BLaER1 treated with 17β-estradiol and CSF1 and Interleukin-3, amounts not matched to agents 10 nM and 100 nM (cell line): Measurements from ENCODE around the gene MYO18B.

Experiments used
- H3K27ac ChIP-seq, 11 experiments: shearing (Covaris generic); formaldehyde crosslinking; 2 replicates each; pipeline ENCODE4 v1.8.1; 2022
- H3K27me3 ChIP-seq, 11 experiments: shearing (Covaris generic); formaldehyde crosslinking; 2 replicates each; pipeline ENCODE4 v1.8.1; 2022
- H3K36me3 ChIP-seq, 11 experiments: shearing (Covaris generic); formaldehyde crosslinking; 2 replicates each; pipeline ENCODE4 v1.8.1; 2022
- H3K4me1 ChIP-seq, 10 experiments: shearing (Covaris generic); formaldehyde crosslinking; 2 replicates each; pipeline ENCODE4 v1.8.1; 2022
- H3K4me2 ChIP-seq, 11 experiments: shearing (Covaris generic); formaldehyde crosslinking; 2 replicates each; pipeline ENCODE4 v1.8.1; 2022
- H3K4me3 ChIP-seq, 10 experiments: shearing (Covaris generic); formaldehyde crosslinking; 2 replicates each; pipeline ENCODE4 v1.8.1; 2022
- H3K9ac ChIP-seq, 11 experiments: shearing (Covaris generic); formaldehyde crosslinking; 2 replicates each; pipeline ENCODE4 v1.8.1; 2022
- H3K9me3 ChIP-seq, 11 experiments: shearing (Covaris generic); formaldehyde crosslinking; replicated peaks in 1 of 11; 2 replicates each; pipeline ENCODE4 v1.8.1; 2022
- H4K20me1 ChIP-seq, 11 experiments: shearing (Covaris generic); formaldehyde crosslinking; 2 replicates each; pipeline ENCODE4 v1.8.1; 2022
- Cebpa-rat ChIP-seq, 11 experiments: shearing (Covaris generic); IDR thresholded peaks; 2 replicates each; pipeline ENCODE4 v1.8.1; 2022

The MYO18B gene

DNA sequence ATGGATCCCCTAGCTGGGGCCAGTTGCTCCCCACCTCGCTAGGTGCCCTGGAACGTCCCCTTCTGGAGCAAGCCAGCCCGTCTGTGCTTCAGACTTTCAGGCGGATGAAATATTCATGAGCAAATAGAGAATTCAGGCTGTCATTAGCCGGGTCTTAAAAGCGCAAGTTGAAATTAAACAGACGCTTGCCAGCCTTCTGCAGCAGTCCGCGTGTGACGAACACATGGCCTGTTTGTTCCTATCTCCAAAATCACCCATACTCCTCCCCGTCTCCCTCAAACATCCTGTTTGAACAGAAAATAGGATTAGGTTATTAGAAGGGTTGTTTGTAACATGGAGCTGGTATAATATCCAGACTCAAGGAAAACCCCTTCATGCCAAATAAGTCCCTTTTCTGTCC lies 38.7 kb downstream of the MYO18B start:
- Histone ChIP-seq H3K4me1 (peaks cover 0 to 5% (median 0%) of the 10 kb centered on the region in 10 experiments; a peak in 2 of 20 replicates), H4K20me1 (0 out of 22 replicates have a peak, but pooled peaks cover 0 to 4% (median 0%) of the 10 kb centered on the region in 11 experiments), H3K4me3 (no peak overlapping the region), H3K4me2 (no peak overlapping the region), H3K27me3 (no peaks in the 10 kb centered on the region), H3K36me3 (no peaks in the 10 kb centered on the region), H3K9ac (no peak overlapping the region), H3K9me3 (no peaks in the 10 kb centered on the region), H3K27ac (no peak overlapping the region)
- TF ChIP-seq Cebpa-rat (IDR thresholded peaks at IDR 0.05), result no peak

DNA sequence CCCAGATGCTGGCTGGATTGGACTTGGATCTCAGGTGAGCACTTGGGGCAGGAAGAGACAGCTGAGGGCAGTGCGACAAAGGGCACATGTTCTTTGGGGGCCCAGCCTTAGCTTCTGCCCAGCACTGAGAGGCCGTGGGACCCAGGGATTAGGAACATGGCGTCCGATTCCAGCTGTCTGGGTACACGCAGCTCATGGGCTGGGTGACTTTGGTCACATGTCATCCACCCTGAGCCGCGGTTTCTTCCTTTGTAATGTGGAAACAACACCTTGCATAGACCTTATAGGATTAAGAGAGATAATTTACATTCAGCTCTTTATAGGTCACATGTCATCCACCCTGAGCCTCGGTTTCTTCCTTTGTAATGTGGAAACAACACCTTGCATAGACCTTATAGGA lies 39.8 kb downstream of the MYO18B start:
- Histone ChIP-seq H3K36me3 (no peaks in the 10 kb centered on the region), H3K4me1 (peaks cover 0 to 5% (median 0%) of the 10 kb centered on the region in 10 experiments; a peak in 2 of 20 replicates), H3K27ac (no peak overlapping the region)

DNA sequence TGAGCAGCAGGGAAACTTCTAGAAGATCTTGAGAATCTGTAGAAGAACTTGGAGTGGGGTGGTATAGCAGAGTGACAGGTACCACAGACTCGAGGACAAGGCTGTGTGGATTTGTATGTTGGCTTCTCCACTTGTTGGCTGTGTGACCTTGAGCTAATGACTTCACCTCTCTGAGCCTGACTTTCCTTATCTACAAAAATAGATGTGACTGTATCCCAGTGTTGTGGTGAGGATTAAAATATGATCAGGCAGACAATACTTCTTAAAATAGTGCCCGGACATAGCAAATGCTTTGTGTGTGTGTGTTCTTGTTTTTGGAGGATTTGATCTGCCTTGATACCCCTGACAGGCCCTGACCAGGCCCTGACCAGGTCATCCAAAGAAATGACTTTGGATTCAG lies 40.8 kb downstream of the MYO18B start:
- Histone ChIP-seq H3K36me3 (no peaks in the 10 kb centered on the region), H3K4me3 (no peak overlapping the region), H3K27ac (no peak overlapping the region), H3K4me2 (no peak overlapping the region), H4K20me1 (0 out of 22 replicates have a peak, but pooled peaks cover 0 to 4% (median 0%) of the 10 kb centered on the region in 11 experiments), H3K9ac (no peak overlapping the region), H3K4me1 (peaks cover 0 to 5% (median 0%) of the 10 kb centered on the region in 10 experiments; a peak in 2 of 20 replicates), H3K9me3 (no peaks in the 10 kb centered on the region), H3K27me3 (no peaks in the 10 kb centered on the region)
- TF ChIP-seq Cebpa-rat (IDR thresholded peaks at IDR 0.05), result no peak

More for the DNA sequence above, 39.8 kb downstream of the MYO18B start:
- TF ChIP-seq Cebpa-rat (IDR thresholded peaks at IDR 0.05), result no peak
- Histone ChIP-seq H3K4me3 (no peak overlapping the region), H3K4me2 (no peak overlapping the region), H3K9me3 (no peaks in the 10 kb centered on the region), H4K20me1 (0 out of 22 replicates have a peak, but pooled peaks cover 0 to 4% (median 0%) of the 10 kb centered on the region in 11 experiments), H3K27me3 (no peaks in the 10 kb centered on the region), H3K9ac (no peak overlapping the region)

DNA sequence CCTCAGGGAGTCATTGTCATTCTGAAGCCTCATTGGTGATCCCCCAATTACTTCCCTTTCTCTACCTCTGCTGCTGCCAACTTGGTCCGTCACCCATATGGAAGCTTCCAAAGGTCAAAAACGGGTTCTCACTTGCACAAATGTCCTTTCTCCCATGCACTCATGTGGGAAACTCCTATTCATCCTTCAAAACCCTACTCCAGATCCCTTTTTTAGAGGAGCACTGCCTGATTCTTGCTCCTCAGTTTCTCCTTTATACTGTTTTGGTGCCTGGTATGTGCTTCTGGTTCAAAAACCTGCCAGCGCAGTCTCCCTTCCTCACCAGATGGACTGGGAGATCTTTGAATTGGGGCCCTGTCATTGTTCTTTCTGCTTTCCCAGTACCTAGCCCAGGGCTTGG lies 41.9 kb downstream of the MYO18B start:
- H3K27me3 ChIP-seq, result no peaks in the 10 kb centered on the region
- H3K4me2 ChIP-seq, result no peak overlapping the region
- H4K20me1 ChIP-seq, result 0 out of 22 replicates have a peak, but pooled peaks cover 0 to 4% (median 0%) of the 10 kb centered on the region in 11 experiments
- no peak for TF ChIP-seq Cebpa-rat (IDR thresholded peaks at IDR 0.05)
- no peaks in the 10 kb centered on the region for H3K9me3 ChIP-seq
- no peak overlapping the region for H3K27ac ChIP-seq
- no peaks in the 10 kb centered on the region for H3K36me3 ChIP-seq
- no peak overlapping the region for H3K4me3 ChIP-seq
- peaks cover 0 to 5% (median 0%) of the 10 kb centered on the region in 10 experiments; a peak in 2 of 20 replicates for H3K4me1 ChIP-seq
- H3K9ac ChIP-seq, result no peak overlapping the region

DNA sequence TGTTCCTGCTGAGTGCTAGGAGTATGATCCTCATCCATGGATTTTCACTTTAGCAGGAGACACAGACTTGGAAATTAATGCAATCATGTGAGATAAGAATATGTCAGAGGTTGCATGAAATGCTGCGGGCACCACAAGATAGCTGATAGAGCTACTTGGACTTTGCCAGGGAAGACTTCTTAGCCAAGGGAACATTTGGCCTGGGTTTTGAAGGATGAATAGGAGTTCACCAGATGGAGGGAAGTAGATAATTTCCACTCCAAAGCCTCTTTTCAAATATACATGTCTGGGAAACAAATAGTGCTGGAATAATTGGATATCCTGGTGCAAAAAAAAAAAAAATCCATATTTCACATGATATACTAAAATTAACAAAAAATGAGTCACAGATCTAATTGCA lies 44.2 kb downstream of the MYO18B start:
- Histone ChIP-seq H3K36me3 (no peaks in the 10 kb centered on the region), H3K9me3 (no peaks in the 10 kb centered on the region), H3K9ac (no peak overlapping the region), H3K4me1 (no peaks in the 10 kb centered on the region), H3K4me2 (no peak overlapping the region), H3K27me3 (no peaks in the 10 kb centered on the region), H3K27ac (no peak overlapping the region), H4K20me1 (no peaks in the 10 kb centered on the region), H3K4me3 (no peak overlapping the region)
- TF ChIP-seq Cebpa-rat (IDR thresholded peaks at IDR 0.05), result no peak

DNA sequence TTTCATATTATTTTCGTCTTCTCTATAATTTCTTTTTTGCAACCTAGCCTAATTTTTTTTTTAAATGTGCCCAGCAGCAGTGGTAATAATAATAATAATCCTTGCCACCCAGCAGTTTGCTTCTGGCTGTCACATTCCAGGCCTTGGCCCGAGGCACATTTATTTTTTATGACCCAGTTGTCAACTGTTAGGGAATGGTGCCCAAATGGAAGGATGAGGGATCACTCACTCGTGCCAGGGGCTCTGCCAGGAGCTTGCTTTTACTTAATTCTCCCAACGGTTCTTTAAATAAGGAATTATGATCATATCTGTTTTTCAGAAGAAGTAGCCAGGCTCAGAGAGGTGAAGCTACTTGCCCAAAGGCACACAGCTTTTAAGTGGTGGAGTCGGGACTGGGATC lies 49.6 kb downstream of the MYO18B start:
- Histone ChIP-seq H4K20me1 (no peaks in the 10 kb centered on the region), H3K4me2 (no peak overlapping the region), H3K4me1 (no peaks in the 10 kb centered on the region), H3K9me3 (no peaks in the 10 kb centered on the region), H3K36me3 (no peaks in the 10 kb centered on the region), H3K27me3 (no peaks in the 10 kb centered on the region), H3K4me3 (no peak overlapping the region), H3K27ac (no peak overlapping the region), H3K9ac (no peak overlapping the region)
- no peak for TF ChIP-seq Cebpa-rat (IDR thresholded peaks at IDR 0.05)

DNA sequence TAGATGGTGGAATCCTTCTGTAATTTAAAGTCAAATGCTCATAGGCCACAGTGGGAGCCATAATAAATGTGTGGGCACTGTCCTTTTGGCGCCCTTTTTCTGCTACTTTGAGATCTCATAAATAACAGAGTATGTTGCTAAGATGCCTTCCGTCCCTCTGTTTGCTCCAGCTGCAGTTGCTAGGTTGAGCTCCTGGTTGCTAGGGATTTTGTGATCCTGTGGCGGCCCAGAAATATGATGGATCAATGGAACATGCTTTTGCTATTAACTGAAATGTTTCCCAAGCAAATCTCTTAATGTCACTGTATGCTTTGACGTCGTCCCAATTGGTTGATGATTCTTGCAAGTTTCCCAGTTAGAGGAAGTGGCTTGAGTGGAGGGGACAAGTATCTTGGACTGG lies 53.5 kb downstream of the MYO18B start:
- TF ChIP-seq Cebpa-rat (IDR thresholded peaks at IDR 0.05), result no peak
- Histone ChIP-seq H3K4me1 (no peaks in the 10 kb centered on the region), H3K4me3 (no peak overlapping the region), H3K36me3 (no peaks in the 10 kb centered on the region), H3K4me2 (no peak overlapping the region), H3K9ac (no peak overlapping the region), H3K27ac (no peak overlapping the region), H3K9me3 (no peaks in the 10 kb centered on the region), H3K27me3 (no peaks in the 10 kb centered on the region), H4K20me1 (no peaks in the 10 kb centered on the region)

DNA sequence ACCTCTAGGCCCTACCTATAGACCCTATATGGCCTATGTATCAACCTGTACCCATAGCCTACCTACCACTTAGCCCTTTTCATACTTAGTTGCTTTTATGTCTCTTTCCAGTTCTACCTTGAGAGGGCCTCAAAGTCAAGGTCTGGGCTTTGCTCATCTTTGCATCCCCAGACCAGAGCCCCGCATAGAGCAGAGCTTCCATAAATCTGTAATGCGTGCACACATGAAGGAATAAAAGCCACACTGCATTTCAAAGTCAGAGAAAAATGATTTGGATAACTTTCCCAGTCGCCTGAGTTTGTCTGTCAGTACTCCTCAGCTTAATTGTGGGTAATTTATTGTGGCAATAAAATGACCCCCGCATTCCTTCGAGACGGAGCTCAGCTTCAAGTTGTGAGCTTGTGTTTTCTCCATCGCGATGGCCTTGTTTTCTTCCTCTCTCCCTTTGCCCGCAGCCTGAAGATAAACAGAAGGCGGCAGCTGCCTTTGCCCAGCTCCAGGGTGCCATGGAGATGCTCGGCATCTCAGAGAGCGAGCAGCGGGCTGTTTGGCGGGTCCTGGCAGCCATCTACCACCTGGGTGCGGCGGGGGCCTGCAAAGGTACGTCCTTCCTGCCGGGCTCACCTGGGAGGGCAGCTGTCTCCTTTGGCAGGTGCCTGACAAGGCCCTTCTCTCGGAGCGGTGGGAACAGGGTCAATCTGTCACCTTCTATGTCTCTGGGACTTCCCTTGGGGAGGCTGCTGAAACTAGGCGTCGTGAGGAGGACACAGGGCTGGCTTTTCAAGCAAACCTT lies 55.7 kb downstream of the MYO18B start:
- H3K4me1 ChIP-seq, result no peaks in the 10 kb centered on the region
- H3K4me2 ChIP-seq, result no peak overlapping the region
- H3K9ac ChIP-seq, result no peak overlapping the region
- no peaks in the 10 kb centered on the region for H3K27me3 ChIP-seq
- H3K4me3 ChIP-seq, result no peak overlapping the region
- no peaks in the 10 kb centered on the region for H3K9me3 ChIP-seq
- no peak for TF ChIP-seq Cebpa-rat (IDR thresholded peaks at IDR 0.05)
- H3K36me3 ChIP-seq, result no peaks in the 10 kb centered on the region
- H4K20me1 ChIP-seq, result no peaks in the 10 kb centered on the region
- no peak overlapping the region for H3K27ac ChIP-seq

DNA sequence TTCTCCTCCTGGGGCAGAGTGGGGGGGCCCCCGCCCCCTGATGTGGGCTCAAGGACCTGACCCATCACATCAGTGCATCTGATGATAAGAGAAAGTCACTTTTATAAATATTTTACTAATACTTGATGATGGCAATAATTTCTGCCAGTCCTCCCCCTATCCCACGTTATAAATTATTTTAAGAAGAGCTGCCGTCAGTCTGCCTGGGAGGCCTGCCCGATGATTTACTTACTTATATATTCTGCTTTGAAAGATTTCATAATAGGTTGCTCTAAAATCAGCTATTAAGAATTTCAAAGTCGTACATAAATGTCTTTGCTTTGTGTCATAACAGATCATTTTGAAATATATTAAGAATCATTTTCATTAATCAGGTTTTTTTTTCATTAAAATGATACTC lies 58.8 kb downstream of the MYO18B start:
- Histone ChIP-seq H3K4me2 (no peak overlapping the region), H3K9me3 (no peaks in the 10 kb centered on the region), H3K27me3 (no peaks in the 10 kb centered on the region), H3K27ac (no peak overlapping the region), H3K36me3 (no peaks in the 10 kb centered on the region), H3K4me1 (no peaks in the 10 kb centered on the region), H3K4me3 (no peak overlapping the region), H3K9ac (no peak overlapping the region), H4K20me1 (no peaks in the 10 kb centered on the region)
- TF ChIP-seq Cebpa-rat (IDR thresholded peaks at IDR 0.05), result no peak

DNA sequence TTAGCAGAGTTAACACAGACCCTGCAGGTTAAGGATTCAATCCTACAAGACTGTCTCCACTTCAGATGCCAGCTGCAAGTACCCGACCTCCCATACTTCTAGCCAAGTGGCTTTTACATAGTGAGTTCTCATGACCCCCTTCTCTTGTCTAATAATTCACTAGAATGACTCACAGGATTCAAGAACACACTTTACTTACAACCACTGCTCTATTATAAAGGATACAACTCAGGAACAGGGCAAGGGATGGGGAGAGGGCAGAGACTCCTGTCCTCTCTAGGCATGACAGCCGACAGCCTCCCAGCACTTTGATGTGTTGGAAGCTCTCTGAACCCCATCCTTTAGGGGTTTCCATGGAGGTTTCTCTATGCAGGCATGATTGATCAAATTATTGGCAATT lies 60.0 kb downstream of the MYO18B start:
- Histone ChIP-seq H3K9ac (no peak overlapping the region), H3K27ac (no peak overlapping the region), H3K27me3 (no peaks in the 10 kb centered on the region), H3K36me3 (no peaks in the 10 kb centered on the region), H3K9me3 (0 out of 22 replicates have a peak, but pooled peaks cover 0 to under 1% (median 0%) of the 10 kb centered on the region in 11 experiments), H3K4me1 (no peaks in the 10 kb centered on the region), H3K4me3 (no peak overlapping the region), H3K4me2 (no peak overlapping the region), H4K20me1 (no peaks in the 10 kb centered on the region)
- TF ChIP-seq Cebpa-rat (IDR thresholded peaks at IDR 0.05), result no peak
